Measurements from ENCODE around the gene C1orf198. TPM values are rescaled to one million over a fixed set of nuclear protein-coding genes. Genes with fewer than 3 reads are reported as not detected.

C1orf198 gene
- polyA plus RNA-seq, 1 of the 3 experiments (the other 2 are of a cell fraction) = 12.3 TPM

DNA sequence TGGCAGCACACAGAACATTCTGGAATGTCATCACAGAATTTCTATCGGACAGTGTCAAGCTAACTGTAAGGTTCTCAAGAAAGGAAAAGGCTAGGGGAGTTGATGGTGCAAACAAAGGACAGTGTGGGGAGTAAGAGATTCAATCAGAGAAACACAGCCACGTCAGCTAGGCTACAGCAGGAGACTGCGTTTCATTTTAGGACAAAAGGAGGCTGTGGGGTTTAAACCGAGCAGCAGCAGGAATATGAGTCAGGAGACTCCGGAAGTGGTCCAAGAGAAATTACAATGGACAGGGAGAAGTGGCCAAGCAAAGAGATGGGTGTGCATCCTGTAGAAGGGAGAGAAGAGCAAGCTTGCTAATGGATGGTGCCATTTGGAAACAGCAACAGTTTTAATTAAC, 37.4 kb upstream of the C1orf198 start:
- H3K79me2 ChIP-seq (ENCODE audit: insufficient read depth) = no peaks in the 10 kb centered on the region
- no peaks in the 10 kb centered on the region for H3K9me2 ChIP-seq
- no peaks in the 10 kb centered on the region for H3K9me3 ChIP-seq
- no peaks in the 10 kb centered on the region for H3F3A ChIP-seq (replicated peaks; ENCODE audit: insufficient read depth)
- H3K27ac ChIP-seq (ENCODE audit: low read depth in 2 of 2, low read length in 1 of 2) = no peak overlapping the region
- no peaks in the 10 kb centered on the region for H4K20me1 ChIP-seq (ENCODE audit: insufficient read depth)
- H3K4me2 ChIP-seq = no peak overlapping the region
- H3K4me1 ChIP-seq (ENCODE audit: control insufficient read depth in 1 of 2, insufficient read depth in 2 of 2, low read depth in 1 of 2, low read length in 1 of 2) = no peaks in the 10 kb centered on the region
- H2AFZ ChIP-seq (ENCODE audit: low read depth) = no peak overlapping the region
- 95% methylated on average over 5 of the region's 5 CpGs for WGBS (ENCODE audit: low lambda C conversion rate)
- no peak overlapping the region for H3K4me3 ChIP-seq (ENCODE audit: low read depth in 2 of 2, low read length in 1 of 2)
- no peak for DNase-seq
- peaks cover 0 to 29% of the 10 kb centered on the region in 2 experiments for H3K36me3 ChIP-seq (replicated peaks in 1 of 2; ENCODE audit: control insufficient read depth in 1 of 2, insufficient read depth in 2 of 2, low read length in 1 of 2)
- no peak overlapping the region for H3K9ac ChIP-seq
- no peaks in the 10 kb centered on the region for H3K27me3 ChIP-seq (ENCODE audit: insufficient read depth)
- TF ChIP-seq ELF1 (IDR thresholded peaks at IDR 0.05) (no peak), RXRA (IDR thresholded peaks at IDR 0.05; ENCODE audit: borderline replicate concordance, low read depth) (no peak), SMC3 (IDR thresholded peaks at IDR 0.05; ENCODE audit: low read depth, low read length) (no peak), RAD21 (IDR thresholded peaks at IDR 0.05; ENCODE audit: low read length) (no peak), EZH2phosphoT487 (IDR thresholded peaks at IDR 0.05; ENCODE audit: borderline replicate concordance, low read depth) (no peak), EP300 (IDR thresholded peaks at IDR 0.05; ENCODE audit: borderline replicate concordance in 1 of 2, low read depth in 1 of 2, low read length in 1 of 2) (no peak), GABPA (IDR thresholded peaks at IDR 0.05; ENCODE audit: low read depth) (no peak), RFX5 (IDR thresholded peaks at IDR 0.05; ENCODE audit: low read length) (no peak)
- TF ChIP-seq, protein P1, sequence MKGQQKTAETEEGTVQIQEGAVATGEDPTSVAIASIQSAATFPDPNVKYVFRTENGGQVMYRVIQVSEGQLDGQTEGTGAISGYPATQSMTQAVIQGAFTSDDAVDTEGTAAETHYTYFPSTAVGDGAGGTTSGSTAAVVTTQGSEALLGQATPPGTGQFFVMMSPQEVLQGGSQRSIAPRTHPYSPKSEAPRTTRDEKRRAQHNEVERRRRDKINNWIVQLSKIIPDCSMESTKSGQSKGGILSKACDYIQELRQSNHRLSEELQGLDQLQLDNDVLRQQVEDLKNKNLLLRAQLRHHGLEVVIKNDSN (IDR thresholded peaks at IDR 0.05; ENCODE audit: borderline replicate concordance, low read depth) = no peak
- TF ChIP-seq, protein P2, sequence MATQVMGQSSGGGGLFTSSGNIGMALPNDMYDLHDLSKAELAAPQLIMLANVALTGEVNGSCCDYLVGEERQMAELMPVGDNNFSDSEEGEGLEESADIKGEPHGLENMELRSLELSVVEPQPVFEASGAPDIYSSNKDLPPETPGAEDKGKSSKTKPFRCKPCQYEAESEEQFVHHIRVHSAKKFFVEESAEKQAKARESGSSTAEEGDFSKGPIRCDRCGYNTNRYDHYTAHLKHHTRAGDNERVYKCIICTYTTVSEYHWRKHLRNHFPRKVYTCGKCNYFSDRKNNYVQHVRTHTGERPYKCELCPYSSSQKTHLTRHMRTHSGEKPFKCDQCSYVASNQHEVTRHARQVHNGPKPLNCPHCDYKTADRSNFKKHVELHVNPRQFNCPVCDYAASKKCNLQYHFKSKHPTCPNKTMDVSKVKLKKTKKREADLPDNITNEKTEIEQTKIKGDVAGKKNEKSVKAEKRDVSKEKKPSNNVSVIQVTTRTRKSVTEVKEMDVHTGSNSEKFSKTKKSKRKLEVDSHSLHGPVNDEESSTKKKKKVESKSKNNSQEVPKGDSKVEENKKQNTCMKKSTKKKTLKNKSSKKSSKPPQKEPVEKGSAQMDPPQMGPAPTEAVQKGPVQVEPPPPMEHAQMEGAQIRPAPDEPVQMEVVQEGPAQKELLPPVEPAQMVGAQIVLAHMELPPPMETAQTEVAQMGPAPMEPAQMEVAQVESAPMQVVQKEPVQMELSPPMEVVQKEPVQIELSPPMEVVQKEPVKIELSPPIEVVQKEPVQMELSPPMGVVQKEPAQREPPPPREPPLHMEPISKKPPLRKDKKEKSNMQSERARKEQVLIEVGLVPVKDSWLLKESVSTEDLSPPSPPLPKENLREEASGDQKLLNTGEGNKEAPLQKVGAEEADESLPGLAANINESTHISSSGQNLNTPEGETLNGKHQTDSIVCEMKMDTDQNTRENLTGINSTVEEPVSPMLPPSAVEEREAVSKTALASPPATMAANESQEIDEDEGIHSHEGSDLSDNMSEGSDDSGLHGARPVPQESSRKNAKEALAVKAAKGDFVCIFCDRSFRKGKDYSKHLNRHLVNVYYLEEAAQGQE (IDR thresholded peaks at IDR 0.05; ENCODE audit: low read depth, low read length) = no peak
- TF ChIP-seq, protein P3, sequence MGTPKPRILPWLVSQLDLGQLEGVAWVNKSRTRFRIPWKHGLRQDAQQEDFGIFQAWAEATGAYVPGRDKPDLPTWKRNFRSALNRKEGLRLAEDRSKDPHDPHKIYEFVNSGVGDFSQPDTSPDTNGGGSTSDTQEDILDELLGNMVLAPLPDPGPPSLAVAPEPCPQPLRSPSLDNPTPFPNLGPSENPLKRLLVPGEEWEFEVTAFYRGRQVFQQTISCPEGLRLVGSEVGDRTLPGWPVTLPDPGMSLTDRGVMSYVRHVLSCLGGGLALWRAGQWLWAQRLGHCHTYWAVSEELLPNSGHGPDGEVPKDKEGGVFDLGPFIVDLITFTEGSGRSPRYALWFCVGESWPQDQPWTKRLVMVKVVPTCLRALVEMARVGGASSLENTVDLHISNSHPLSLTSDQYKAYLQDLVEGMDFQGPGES (IDR thresholded peaks at IDR 0.05; ENCODE audit: low read depth, low read length) = no peak
- ChIA-PET CTCF (interaction anchor here (1.4 kb wide), 1 partner anchor 11 kb away, joined by 3 read pairs; no protein-coding TSS in a partner anchor), POLR2A (no interaction called here)

DNA sequence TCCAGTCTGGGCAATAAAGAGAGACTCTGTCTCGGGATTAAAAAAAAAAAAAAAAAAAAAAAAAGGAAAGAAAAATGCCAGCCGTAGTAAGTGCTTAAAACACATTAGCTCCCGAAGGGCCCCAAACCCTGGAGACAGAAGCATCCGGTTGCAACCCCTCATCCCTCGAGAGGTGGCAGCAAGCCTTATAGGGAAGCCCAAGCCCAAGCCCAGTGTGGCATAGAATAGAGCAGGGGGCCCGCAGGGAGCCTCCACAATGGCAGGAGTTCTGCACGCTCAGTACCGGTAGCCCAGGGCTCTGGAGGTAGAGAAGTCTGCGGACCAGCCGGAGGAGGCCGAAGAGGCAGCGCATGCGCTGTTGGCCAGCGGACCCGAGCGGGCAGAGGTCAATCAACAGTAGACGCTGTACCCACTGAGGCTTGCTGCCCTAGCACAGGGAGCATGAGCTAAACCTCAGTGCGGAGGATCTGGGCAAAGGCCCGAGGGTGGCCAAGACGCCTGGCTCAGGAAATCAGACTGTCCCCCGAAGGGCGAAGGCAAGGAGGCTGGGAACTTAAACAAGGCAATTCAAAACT, 34.1 kb upstream of the C1orf198 start:
- Histone ChIP-seq H3K4me3 (ENCODE audit: low read depth in 2 of 2, low read length in 1 of 2) (no peak overlapping the region), H3K36me3 (replicated peaks in 1 of 2; ENCODE audit: control insufficient read depth in 1 of 2, insufficient read depth in 2 of 2, low read length in 1 of 2) (peaks cover 0 to 23% of the 10 kb centered on the region in 2 experiments), H3F3A (replicated peaks; ENCODE audit: insufficient read depth) (peaks cover 3% of the 10 kb centered on the region), H3K9ac (no peak overlapping the region), H3K27me3 (ENCODE audit: insufficient read depth) (no peaks in the 10 kb centered on the region), H3K4me1 (ENCODE audit: control insufficient read depth in 1 of 2, insufficient read depth in 2 of 2, low read depth in 1 of 2, low read length in 1 of 2) (no peaks in the 10 kb centered on the region), H4K20me1 (ENCODE audit: insufficient read depth) (no peaks in the 10 kb centered on the region), H3K9me3 (no peaks in the 10 kb centered on the region), H3K4me2 (no peak overlapping the region), H3K79me2 (ENCODE audit: insufficient read depth) (no peaks in the 10 kb centered on the region), H2AFZ (ENCODE audit: low read depth) (no peak overlapping the region), H3K27ac (ENCODE audit: low read depth in 2 of 2, low read length in 1 of 2) (no peak overlapping the region), H3K9me2 (no peaks in the 10 kb centered on the region)
- ChIA-PET CTCF (interaction anchor here (1.0 kb wide), 1 partner anchor 9 kb away, joined by 3 read pairs; no protein-coding TSS in a partner anchor), POLR2A (no interaction called here)
- no peak for DNase-seq
- 96% methylated on average over 18 of the region's 22 CpGs for WGBS (ENCODE audit: low lambda C conversion rate)
- TF ChIP-seq JUND (IDR thresholded peaks at IDR 0.05) = no peak
- TF ChIP-seq SMC3 (IDR thresholded peaks at IDR 0.05; ENCODE audit: low read depth, low read length) = no peak
- TF ChIP-seq, protein P4, sequence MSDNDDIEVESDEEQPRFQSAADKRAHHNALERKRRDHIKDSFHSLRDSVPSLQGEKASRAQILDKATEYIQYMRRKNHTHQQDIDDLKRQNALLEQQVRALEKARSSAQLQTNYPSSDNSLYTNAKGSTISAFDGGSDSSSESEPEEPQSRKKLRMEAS (IDR thresholded peaks at IDR 0.05; ENCODE audit: low read depth) = no peak
- TF ChIP-seq, protein P5, sequence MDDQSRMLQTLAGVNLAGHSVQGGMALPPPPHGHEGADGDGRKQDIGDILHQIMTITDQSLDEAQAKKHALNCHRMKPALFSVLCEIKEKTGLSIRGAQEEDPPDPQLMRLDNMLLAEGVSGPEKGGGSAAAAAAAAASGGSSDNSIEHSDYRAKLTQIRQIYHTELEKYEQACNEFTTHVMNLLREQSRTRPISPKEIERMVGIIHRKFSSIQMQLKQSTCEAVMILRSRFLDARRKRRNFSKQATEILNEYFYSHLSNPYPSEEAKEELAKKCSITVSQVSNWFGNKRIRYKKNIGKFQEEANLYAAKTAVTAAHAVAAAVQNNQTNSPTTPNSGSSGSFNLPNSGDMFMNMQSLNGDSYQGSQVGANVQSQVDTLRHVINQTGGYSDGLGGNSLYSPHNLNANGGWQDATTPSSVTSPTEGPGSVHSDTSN (IDR thresholded peaks at IDR 0.05) = no peak
- TF ChIP-seq EZH2phosphoT487 (IDR thresholded peaks at IDR 0.05; ENCODE audit: borderline replicate concordance, low read depth) = no peak
- no peak for TF ChIP-seq TCF12 (IDR thresholded peaks at IDR 0.05)
- no peak for TF ChIP-seq CHD2 (IDR thresholded peaks at IDR 0.05; ENCODE audit: low read length, partially characterized antibody)
- no peak for TF ChIP-seq NRF1 (IDR thresholded peaks at IDR 0.05; ENCODE audit: low read depth, low read length)
- TF ChIP-seq, protein P2 (IDR thresholded peaks at IDR 0.05; ENCODE audit: low read depth, low read length) = no peak
